Measurements from ENCODE around the gene FZD7. TPM values are rescaled to one million over a fixed set of nuclear protein-coding genes. Genes with fewer than 3 reads are reported as not detected.

FZD7 gene
- total and polyA plus RNA-seq, 7 donors = 1.8 to 32.1 (median 9.5) TPM

DNA sequence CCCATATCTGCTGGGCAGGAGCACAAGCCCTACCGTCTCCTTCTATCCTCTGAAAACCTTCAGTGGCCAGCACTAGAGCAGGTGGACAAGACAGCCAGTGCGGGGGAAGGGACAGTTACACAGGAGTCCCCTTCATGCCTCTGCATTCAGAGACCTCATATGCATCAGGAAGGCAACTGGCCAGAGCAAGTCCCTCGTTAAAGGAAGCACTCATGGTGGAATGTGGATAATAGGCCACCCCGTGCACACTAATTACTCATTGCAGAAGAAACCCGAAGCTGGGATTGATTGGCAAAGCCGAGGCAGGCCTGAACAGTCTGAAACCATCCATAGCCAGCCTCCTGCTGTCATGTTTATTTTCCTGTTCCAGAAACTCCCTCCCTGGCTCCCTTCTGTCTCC, 50.6 kb downstream of the FZD7 start:
- ATAC-seq (no peak), DNase-seq (no peak)
- 38 to 53% (median 47%) methylated on average over 6 of the region's 6 CpGs for WGBS, 3 donors
- Histone ChIP-seq H3K4me1 (no peaks in the 10 kb centered on the region), H3K36me3 (ENCODE audit: insufficient read depth in 1 of 2, low read depth in 1 of 2) (no peaks in the 10 kb centered on the region), H3K27me3 (ENCODE audit: insufficient read depth in 3 of 3, low read length in 2 of 3) (no peaks in the 10 kb centered on the region), H3K27ac (no peak overlapping the region), H3K9me3 (no peaks in the 10 kb centered on the region), H3K4me3 (no peak overlapping the region)
- intact Hi-C loops (cut with DNase I) = no loop called here
- TF ChIP-seq, protein P1, sequence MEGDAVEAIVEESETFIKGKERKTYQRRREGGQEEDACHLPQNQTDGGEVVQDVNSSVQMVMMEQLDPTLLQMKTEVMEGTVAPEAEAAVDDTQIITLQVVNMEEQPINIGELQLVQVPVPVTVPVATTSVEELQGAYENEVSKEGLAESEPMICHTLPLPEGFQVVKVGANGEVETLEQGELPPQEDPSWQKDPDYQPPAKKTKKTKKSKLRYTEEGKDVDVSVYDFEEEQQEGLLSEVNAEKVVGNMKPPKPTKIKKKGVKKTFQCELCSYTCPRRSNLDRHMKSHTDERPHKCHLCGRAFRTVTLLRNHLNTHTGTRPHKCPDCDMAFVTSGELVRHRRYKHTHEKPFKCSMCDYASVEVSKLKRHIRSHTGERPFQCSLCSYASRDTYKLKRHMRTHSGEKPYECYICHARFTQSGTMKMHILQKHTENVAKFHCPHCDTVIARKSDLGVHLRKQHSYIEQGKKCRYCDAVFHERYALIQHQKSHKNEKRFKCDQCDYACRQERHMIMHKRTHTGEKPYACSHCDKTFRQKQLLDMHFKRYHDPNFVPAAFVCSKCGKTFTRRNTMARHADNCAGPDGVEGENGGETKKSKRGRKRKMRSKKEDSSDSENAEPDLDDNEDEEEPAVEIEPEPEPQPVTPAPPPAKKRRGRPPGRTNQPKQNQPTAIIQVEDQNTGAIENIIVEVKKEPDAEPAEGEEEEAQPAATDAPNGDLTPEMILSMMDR (IDR thresholded peaks at IDR 0.05) = no peak

Other genes with a start within 250 kb of the FZD7 start
- under 1 TPM; 0.25 to 0.92 (median 0.37) TPM for gene CDK15, start 227.3 kb upstream of the FZD7 start, total RNA-seq
- under 1 TPM in 2 of 3 donors, not detected in 1; 0.05 to 0.29 TPM for gene CDK15, start 227.3 kb upstream of the FZD7 start, polyA plus RNA-seq
- gene KIAA2012, start 39.4 kb downstream of the FZD7 start, total RNA-seq = under 1 TPM in 1 of 4 donors, not detected in 3; 0.06 TPM
- under 1 TPM in 1 of 3 donors, not detected in 2; 0.03 TPM for gene KIAA2012, start 39.4 kb downstream of the FZD7 start, polyA plus RNA-seq
- gene SUMO1, start 204.7 kb downstream of the FZD7 start, total RNA-seq = 10 to 100 TPM; 55.4 to 70.5 (median 66.2) TPM
- gene SUMO1, start 204.7 kb downstream of the FZD7 start, polyA plus RNA-seq = 100 to 1,000 TPM in 1 of 3 donors, 10 to 100 TPM in 2; 69.8 to 134 (median 74.2) TPM
- gene NOP58, start 231.9 kb downstream of the FZD7 start, total RNA-seq = 10 to 100 TPM; 22.8 to 48.4 (median 37.9) TPM
- gene NOP58, start 231.9 kb downstream of the FZD7 start, polyA plus RNA-seq = 10 to 100 TPM; 38.7 to 61.5 (median 56.2) TPM